ENCODE measurements around the gene SFT2D3.

Gene SFT2D3

GRCh38 chr2:127747621-127748020, 46.3 kb downstream of the SFT2D3 start:
- DNase-seq, result no peak

GRCh38 chr2:127749537-127749936, 48.2 kb downstream of the SFT2D3 start:
- DNase-seq, result peak; percentile 14 to 58 (median 42)

GRCh38 chr2:127753374-127753773, 52.1 kb downstream of the SFT2D3 start:
- DNase-seq, result no peak

- DNase-seq, result no peak
These were observed 52.9 kb downstream of the SFT2D3 start for GRCh38 chr2:127754186-127754585.

Data from suppressor macrophage (primary cell).